NCI-H1694 treated with DMSO at 0.1 percent for 48 hours (cell line): ENCODE data around the gene CTBP2.

Experiments used
- DNase-seq: peaks from one replicate; lab custom pipeline; 2025; lab: John Stamatoyannopoulos, UW

Gene CTBP2

DNA sequence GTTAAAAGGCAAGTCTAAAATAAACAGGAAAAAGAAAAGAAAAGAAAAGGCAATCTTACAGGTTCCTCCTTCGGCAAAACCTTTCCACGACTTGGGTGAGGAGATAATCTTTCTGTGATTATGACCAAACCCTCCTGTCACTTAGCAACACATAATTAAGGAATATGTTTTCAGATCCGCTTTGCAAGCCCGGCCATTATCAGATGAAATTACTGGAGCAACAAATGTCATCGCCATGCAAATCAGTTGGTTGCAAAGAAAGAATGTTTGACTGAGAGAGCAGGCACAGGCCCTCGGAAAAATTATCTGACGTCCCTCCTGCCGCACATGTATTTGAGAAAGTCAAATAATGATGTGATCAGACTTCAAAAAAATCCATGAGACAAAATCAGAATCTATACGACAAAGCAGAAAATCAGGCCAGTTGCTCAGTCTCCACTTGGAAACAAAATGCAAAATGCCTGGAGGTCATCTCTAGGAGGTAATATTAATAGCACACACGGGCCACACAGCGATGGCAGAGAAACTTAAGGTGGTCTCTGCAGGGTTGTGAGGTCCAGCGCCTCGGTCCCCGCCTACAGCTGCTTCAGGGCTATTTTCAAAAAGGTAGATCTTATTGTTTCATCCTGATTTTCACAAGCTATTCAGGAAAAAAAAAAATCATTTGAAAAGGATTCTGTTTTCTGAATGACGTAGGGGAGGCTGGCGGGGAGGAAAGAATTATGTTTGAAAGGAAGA, 135.7 kb downstream of the CTBP2 start:
- no peak for DNase-seq

- no peak for DNase-seq
Observed at GRCh38 chr10:125023862-125024496, 136.4 kb downstream of the CTBP2 start.

DNA sequence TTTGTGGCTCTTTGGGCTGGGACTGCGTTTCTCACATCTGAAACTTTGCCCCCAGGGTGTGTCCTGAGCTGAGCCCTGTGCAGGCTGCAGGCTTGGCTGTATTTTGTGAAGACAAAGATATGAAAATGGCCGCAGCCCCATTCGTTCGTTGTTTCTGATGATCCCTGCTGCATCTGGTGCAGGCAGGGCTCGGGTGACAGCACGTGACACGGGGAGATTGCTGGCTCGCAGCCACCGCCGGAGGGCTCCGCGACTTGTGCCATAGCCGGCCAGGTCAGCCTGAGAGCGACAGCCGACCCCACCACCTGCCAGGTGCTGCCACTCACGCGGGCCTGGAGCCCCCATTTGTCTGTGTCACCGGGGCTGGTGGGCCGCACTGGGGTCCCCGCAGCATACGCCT, 137.1 kb downstream of the CTBP2 start:
- DNase-seq: no peak

DNA sequence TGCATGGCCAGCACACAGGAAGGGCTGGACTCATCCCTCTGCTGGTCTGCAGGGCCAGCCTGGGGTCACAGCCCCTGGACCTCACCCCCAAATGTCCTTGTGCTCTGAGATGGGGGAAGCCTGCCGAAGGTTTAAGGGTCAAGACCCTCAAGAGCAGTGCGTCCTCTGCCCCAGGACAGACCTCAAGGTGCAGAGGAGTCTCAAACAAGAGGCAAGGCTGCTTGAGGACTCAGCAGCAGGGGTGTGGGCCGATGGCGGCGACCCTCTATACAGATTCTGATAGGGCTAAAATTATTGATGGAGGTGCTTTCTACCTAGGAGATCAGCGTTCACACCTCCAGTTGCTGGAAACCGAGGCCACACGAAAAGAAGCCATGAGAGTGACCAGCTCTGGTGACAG, 137.7 kb downstream of the CTBP2 start:
- DNase-seq: no peak

DNA sequence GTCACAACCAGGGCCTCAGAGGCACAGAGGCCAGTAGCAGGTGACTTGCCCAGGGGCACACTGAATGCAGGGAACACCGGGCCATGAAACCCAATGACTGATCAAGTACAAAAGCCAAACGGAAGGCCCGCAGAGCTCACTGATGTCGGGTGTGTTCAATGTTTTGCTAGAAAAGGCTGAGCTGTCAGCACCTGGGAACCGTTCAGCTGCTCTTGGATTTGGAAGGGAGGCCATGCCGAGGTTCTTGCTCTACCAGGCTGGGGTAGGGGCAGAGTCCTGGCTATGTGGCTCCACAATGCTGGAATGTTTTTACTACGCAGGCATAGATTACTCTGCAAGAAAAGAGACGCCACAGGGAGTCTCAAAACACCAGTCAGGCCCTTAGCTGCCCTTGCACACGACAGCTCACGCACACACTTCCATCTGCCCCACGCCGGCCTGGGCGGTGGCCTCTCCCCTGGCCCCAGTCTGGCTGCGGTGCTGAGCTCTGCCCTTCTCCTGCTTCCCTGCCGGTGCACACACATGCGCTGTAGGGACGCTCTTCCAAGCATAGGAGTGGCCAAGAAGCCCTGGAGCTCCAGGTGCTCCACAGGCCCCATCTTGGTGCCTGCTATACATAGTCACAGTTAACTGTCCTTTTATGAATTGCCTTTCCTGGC, 138.5 kb downstream of the CTBP2 start:
- no peak for DNase-seq

GRCh38 chr10:125020871-125021270, 139.5 kb downstream of the CTBP2 start:
- no peak for DNase-seq

DNA sequence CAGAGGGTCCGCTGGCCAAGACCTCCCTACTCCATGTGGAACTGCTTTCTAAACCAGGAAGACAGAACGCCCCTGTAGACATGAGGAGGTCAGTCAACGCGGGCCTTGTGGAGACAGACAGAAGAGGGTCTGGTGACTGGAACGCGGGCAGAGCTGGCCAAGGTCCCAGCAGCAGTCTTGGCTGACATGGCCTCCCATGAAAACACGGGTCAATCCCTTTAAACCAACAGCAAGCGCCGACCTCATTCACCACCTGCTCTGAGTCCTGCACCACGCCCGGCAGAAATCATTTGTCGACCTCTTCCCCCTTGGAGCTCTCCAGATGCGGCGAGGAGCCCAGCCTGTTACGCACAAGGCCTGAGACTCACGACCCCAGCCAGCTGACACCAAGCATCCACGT, 140.0 kb downstream of the CTBP2 start:
- no peak for DNase-seq

- DNase-seq: no peak
Observed at GRCh38 chr10:125018576-125019143, 141.7 kb downstream of the CTBP2 start.

GRCh38 chr10:125017547-125018298, 142.6 kb downstream of the CTBP2 start:
- DNase-seq: no peak

DNA sequence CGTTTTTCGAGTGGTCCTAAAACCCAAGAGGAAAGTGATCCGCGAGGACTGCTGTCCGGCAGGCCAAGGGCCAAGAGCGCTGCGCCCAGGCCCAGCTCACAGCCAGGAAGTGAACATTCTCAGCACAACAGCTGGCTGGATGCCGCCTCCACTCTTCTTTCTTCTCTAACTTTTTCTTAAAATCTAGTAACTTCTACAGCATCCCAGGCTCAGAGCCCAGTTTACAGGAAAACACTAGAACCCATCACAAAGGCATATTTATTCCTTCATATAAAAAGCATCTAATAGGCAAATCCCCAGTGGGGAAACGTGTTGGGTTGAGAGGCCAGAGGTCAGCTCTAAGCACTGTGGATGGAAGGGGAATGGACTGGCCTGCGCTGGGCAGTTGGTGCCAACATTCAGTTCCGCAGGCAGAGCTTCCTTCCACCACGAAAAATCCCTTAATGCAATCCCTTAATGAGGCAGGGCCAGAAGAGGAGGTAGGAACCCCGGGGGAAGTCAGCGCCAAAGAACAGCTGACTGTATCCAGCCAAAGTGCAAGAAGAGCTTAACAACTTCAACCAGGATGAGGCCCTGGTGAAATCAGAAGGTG, 143.7 kb downstream of the CTBP2 start:
- DNase-seq: no peak

DNA sequence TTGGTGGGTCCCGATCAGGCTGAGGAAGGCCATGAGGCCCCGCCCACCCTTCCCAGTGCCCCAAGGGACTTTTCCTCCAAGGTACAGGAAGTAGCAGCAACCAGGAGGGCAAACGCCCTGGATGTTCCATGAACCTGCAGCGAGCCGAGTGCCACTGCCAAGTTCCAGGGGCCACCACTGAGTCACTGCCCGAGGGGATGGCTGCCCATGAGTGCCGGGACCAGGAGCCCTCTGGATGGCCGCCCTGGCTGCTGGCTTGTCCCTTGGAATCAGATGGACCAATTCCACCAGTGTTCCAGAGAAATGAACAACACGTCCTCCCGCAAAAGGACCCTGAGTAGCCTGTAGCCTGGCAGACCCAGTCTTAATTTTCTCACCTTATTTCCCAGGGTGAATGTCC, 144.2 kb downstream of the CTBP2 start:
- no peak for DNase-seq

- no peak for DNase-seq
Observed at GRCh38 chr10:125015356-125015944, 144.9 kb downstream of the CTBP2 start.

DNA sequence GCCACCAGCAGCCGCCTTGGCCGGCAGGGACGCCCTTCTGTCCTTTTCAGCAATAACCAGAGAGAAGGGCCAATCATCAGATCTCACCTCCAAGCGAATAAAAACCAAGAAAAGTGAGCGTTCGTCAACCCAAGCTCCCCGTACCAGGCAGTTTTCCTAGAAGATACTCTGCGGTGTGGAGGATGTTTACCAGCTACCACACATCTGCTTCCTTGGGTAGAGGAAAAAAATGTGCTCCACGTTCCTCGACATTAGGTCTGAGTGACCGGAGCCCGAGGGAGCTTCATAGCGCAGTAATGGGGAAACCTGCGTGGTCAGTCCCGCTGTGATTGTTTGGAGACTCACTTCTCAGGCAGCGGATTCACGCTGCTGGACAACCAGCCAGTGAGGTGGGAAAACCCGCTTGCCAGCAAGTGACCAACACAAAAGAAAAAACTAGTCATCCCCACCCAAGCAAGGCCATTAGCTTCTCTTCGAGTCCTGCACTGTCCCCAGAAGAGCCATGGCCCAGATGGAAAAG, 145.5 kb downstream of the CTBP2 start:
- no peak for DNase-seq

DNA sequence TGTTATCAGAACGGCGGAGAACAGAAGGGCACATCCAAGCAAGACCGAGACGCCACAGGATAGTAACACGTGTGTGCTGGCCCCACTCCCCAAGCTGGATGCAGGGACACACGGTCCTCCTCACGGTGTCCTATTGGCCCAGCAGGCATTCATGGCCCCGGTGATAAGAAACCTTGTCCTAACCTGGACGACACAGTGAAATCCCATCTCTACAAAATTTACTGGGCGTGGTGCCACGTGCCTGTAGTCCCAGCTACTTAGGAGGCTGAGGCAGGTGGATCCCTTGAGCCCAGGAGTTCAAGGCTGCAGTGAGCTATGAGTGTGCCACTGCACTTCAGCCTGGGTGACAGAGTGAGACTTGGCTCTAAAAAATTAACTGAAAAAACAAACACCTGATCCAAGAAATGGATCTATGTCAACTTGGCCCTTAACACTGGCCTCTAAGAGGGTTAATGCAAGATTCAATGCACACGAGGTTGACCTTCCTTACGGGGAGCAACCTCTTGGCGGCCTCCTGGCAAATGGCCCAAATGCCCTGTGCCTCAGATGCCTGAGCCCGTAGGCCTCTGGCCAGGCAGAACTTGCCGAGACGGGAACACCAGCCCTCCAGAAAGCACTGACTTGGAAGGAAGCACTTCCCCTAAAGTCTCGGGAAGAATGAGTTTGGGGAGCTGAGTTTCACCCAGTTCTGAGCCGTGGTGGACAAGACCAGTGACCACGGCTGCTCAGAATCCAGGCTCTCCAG, 146.1 kb downstream of the CTBP2 start:
- DNase-seq: no peak

DNA sequence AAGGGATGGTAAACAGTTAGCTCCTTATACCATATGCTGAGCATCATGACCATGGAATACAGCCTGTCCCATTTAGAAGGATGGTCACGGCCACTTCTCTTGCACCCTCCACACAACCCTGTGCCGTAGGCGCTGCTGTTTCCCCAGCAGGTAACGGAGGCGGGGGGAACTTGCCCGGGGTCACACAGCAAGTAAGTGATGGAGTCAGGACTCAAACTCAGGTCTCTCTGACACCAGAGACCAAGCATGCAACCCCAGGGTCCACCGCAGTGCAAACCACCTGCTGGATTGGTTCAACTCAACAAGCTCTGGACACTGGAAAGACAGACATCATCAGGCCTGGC, 146.9 kb downstream of the CTBP2 start:
- DNase-seq: no peak

DNA sequence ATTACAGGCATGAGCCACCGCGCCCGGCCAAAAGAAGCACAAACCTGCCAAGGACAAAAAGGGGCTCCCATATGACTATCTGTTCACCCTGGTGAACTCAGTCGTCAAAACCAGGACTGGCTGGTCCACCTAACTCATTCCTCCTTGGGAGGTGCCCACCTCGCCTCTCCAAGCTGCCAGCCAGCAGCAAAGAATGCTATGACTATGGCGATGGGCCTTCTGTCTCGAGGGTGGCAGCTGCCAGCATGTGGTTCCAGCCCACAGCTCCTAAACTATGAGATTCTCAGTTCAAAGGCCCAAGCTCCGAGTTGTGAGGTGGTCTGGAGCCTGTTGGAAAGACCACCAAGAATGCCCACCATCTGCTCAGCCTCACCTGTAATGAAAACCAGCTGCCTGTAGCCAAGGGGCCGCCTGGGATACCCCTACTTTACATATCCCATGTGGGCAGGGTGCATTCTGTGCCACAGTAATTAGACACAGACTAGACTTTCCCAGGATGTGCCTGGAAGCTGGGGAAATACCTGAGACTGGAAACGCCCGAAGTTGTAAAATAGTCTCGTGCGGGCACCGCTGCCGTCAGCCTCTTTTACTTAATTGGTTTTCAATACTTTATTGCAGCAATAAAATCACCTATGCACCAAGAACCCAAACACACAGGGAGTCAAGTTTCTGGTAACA, 147.4 kb downstream of the CTBP2 start:
- no peak for DNase-seq

DNA sequence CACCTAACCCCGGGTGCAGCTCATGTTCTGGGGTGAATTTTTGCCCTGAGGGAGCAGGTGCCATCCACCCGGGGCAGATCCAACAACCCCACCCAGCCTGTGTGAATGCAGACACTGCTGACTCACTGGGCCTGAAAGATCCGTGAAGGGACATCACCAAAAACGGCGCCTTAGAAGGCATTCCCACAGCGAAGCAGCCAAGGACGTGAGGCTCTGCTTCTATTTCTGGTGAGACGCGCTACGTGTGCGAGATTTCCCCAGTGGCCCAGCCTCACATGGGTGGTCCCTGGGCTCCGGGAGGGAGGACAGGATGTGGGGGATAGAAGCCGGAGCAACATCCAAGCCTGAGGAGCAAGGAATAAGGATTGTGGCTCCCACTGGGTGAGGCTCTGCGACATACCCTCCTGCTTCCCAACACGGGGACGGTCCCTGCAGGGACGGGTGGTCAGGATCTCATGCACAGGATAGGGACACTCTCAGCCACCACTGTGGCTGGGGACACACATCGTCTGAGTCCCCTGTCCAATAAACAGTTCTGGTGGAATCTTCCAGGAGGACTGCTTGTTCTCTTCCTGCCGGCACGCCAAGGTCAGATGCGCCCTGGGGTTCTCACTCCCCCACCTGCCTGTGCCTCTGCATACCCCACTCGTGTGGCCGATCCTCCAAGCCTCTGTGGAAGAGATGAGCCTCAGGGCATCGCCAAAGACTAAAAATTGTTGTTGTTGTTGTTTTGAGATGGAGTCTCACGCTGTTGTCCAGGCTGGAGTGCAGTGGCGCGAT, 148.2 kb downstream of the CTBP2 start:
- DNase-seq: no peak

DNA sequence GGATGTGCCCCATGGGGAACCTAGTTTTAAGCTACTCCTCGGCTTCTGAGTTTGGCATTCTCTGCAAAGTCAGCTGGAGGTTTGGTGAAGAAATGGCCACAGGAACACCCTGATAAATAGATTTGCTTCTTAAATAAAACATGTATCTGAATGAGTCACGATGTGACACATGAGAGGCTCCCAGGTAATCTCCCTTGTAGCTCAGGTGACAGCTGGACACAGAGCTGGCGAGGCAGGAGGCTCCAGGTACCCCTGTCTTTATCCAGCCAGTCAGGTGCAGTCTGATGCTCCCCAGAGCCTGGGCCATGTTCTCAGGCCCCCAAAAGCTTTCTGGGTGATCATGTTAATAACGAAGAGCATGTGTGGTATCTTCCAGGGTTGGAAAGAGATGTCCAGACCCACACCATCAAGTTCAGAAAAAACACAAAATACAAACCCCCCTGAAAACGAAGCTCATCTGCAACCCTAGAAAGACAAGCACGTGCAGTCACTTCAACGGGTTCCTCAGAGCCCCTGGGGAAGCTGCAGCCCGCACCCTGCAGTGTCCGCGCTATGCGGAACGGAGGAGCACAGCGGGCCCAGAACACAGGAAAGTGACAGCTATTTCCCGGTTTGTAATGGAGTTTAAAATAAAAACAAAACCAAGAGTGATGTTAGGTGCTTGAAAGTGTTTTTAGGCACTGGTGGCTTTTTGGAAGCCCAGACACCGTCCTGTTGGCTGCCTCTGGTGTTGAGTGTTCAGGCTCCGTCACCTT, 149.0 kb downstream of the CTBP2 start:
- DNase-seq: no peak

- DNase-seq: no peak
Observed at GRCh38 chr10:125010362-125010761, 150.0 kb downstream of the CTBP2 start.
